ENCODE measurements around the gene TNFRSF8. TPM values are rescaled to one million over a fixed set of nuclear protein-coding genes. Genes with fewer than 3 reads are reported as not detected.

TNFRSF8 gene
- total RNA-seq, 1 donor from 2014 or later, result 0.35 TPM

DNA sequence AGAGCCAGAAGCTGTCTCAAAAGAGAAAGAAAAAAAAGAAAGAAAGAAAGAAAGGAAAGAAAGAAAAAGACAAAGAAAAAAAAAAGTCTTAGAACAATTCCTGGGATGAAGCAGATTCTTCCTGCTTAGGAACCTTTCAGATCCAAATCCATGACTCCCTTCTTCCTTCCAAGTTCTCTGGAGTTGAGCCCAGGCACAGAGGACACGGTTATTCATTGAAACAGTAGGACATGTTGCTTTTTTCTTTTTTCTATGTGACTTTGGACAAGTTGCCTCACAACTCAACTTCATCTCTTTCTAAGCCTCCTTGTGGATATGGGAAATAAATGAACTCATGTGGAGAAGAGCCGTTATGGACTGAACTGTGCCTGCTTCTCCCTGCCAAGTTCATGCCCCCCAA is 14.7 kb upstream of the TNFRSF8 start:
- H3K4me3 ChIP-seq (ENCODE audit: low read depth, low read length), result no peak overlapping the region
- DNase-seq (ENCODE audit: low read depth), result no peak
- TF ChIP-seq, protein P1, sequence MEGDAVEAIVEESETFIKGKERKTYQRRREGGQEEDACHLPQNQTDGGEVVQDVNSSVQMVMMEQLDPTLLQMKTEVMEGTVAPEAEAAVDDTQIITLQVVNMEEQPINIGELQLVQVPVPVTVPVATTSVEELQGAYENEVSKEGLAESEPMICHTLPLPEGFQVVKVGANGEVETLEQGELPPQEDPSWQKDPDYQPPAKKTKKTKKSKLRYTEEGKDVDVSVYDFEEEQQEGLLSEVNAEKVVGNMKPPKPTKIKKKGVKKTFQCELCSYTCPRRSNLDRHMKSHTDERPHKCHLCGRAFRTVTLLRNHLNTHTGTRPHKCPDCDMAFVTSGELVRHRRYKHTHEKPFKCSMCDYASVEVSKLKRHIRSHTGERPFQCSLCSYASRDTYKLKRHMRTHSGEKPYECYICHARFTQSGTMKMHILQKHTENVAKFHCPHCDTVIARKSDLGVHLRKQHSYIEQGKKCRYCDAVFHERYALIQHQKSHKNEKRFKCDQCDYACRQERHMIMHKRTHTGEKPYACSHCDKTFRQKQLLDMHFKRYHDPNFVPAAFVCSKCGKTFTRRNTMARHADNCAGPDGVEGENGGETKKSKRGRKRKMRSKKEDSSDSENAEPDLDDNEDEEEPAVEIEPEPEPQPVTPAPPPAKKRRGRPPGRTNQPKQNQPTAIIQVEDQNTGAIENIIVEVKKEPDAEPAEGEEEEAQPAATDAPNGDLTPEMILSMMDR (conservative IDR thresholded peaks at IDR 0.05; ENCODE audit: low read depth, low read length), result no peak

DNA sequence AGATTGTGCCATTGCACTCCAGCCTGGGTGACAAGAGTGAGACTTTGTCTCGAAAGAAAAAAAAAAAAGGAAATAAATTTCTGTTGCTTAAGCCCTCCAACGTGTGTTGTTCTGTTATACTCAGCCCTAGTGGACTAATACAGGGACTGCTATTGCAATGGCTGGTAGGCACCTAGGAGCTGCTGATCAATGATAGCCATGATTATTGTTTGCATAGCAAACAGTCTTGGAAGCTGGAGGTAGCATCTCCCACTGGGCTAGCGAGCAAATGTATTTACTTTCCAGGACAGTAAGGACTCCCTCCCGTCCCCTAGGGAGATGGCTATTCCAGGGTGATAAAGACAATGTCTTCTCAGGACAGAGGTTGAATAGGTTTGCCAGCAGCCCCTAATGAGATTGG is 13.5 kb upstream of the TNFRSF8 start:
- H3K4me3 ChIP-seq (ENCODE audit: low read depth, low read length), result no peak overlapping the region
- TF ChIP-seq, protein P1 (conservative IDR thresholded peaks at IDR 0.05; ENCODE audit: low read depth, low read length), result no peak
- DNase-seq (ENCODE audit: low read depth), result no peak

DNA sequence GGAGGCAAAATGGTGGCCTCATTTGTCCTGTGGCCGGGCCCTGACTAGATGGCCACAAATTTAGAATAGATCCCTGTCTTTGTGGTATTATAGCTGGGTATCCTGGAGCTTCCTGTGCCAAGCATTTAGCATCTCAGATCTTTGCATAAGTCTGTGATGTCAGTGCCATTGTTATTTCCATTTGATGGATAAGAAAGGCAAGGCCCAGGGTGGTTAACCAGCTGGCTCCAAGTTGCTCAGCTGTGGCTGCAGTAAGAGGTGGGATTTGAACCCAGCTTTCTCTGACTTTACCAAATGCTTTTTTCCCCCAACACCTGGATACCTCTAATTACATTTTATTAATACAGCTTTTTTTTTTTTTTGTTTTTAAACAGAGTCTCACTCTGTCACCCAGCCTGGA is 11.7 kb upstream of the TNFRSF8 start:
- no peak for DNase-seq (ENCODE audit: low read depth)
- no peak overlapping the region for H3K4me3 ChIP-seq (ENCODE audit: low read depth, low read length)
- TF ChIP-seq, protein P1 (conservative IDR thresholded peaks at IDR 0.05; ENCODE audit: low read depth, low read length), result no peak

DNA sequence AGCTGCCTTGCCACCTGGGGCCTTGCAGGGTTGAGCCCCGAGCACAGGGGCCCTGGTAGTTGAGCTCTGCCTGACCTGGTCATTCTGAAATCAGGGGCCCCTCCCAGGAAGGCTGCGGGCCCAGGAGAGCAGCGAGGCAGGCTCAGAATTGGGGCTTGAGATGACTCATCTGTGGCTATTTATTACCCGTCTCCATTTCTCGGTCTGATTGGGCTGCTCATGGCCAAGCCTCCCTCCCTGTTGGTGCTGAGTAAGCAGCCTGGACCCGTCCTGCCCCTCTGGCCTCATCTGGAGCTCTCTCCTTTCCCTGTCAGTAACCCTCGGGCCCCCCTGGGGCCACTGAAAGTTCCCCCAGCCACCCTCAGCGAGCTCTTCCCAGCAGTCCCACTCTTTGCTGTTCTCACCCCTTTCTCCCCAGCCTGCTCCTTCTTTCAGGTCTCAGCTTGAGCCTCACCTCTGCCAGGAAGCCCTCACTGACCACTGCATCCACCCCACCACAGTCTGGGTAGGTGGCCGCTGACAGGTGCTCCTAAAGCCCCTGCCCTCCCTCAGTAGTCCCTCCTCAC is 11.0 kb upstream of the TNFRSF8 start:
- H3K4me3 ChIP-seq (ENCODE audit: low read depth, low read length), result no peak overlapping the region
- DNase-seq (ENCODE audit: low read depth), result peak; percentile 27
- TF ChIP-seq, protein P1 (conservative IDR thresholded peaks at IDR 0.05; ENCODE audit: low read depth, low read length), result no peak

DNA sequence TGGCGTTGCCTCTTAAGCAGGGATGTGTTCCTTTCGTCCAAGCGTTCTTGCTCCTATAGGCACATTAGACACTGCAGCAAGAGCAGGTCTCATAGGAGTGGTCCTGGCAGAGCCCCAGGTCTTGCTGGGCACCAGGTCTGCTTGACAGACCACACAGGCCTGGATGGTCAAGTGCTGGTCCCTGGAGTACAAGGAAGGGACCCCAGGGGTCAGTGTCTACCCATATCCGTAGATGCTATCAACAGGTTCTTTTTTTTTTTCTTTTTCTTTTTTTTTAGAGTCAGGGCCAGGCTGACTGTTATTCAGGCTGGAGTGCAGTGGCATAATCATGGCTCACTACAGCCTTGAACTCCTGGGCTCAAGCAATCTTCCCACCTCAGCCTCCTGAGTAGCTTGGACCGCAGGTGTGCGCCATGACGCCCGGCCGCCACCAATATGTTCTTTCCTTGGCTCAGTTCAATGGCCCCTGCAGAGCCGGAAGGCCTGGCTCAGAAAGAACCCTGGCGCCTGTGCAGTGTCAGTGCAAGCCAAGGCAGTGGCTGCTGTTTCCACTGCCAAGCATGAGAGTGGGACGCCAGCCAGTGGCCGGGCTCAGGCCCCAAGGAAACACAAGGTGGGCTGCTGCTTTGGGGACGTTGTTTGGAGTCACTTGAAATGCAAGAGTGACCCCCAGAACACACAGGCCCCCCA is 10.0 kb upstream of the TNFRSF8 start:
- no peak overlapping the region for H3K4me3 ChIP-seq (ENCODE audit: low read depth, low read length)
- DNase-seq (ENCODE audit: low read depth), result no peak
- TF ChIP-seq, protein P1 (conservative IDR thresholded peaks at IDR 0.05; ENCODE audit: low read depth, low read length), result peak; percentile 3

DNA sequence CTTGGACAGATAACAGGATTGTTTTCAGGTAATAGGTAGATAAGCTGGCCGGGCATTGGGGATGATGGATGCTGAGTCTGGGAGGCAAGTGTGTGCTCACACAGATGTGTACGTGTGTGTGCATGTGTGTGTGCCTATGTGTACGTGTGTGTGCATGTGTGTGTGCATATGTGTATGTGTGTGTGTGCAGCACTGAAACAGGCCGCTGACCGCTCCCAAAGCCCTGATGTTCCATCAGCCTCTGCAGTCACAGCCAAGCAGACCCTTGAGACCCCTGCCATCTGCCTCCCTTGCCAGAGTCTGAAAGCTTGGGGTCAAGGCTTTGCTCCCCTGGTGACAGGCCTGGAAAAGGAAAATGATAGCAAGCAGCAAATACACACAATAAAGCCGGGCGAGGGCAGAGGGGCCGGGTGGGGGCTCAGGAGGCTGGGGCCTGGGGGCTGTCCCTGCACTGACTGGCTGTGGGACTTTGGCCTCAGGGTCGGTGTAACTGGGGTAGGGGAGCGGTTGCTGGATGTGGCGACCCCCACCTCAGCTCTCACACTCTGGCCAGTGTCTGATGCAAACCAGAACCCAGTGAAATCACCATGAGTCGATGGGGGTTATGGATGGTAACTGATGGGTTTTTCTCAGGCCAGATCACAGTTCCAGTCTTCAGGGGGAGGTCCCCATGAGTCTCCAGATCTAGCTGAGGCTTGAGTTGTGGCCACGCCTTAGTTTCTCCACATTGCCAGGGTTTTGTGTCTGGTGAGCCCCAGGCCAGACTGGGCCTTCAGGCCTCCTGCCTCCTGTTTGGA is 9.2 kb upstream of the TNFRSF8 start:
- TF ChIP-seq, protein P1 (conservative IDR thresholded peaks at IDR 0.05; ENCODE audit: low read depth, low read length), result no peak
- no peak for DNase-seq (ENCODE audit: low read depth)

More for the DNA sequence above, 9.2 kb upstream of the TNFRSF8 start:
- H3K4me3 ChIP-seq (ENCODE audit: low read depth, low read length), result no peak overlapping the region
